ENCODE data around the gene SSH2. TPM values are rescaled to one million over a fixed set of nuclear protein-coding genes. Genes with fewer than 3 reads are reported as not detected.

Gene SSH2
- total and polyA plus RNA-seq, 2 of the 13 experiments (the other 11 are each of a cell fraction or from before 2014, with no cell fraction given): 6.0 to 6.4 TPM

DNA sequence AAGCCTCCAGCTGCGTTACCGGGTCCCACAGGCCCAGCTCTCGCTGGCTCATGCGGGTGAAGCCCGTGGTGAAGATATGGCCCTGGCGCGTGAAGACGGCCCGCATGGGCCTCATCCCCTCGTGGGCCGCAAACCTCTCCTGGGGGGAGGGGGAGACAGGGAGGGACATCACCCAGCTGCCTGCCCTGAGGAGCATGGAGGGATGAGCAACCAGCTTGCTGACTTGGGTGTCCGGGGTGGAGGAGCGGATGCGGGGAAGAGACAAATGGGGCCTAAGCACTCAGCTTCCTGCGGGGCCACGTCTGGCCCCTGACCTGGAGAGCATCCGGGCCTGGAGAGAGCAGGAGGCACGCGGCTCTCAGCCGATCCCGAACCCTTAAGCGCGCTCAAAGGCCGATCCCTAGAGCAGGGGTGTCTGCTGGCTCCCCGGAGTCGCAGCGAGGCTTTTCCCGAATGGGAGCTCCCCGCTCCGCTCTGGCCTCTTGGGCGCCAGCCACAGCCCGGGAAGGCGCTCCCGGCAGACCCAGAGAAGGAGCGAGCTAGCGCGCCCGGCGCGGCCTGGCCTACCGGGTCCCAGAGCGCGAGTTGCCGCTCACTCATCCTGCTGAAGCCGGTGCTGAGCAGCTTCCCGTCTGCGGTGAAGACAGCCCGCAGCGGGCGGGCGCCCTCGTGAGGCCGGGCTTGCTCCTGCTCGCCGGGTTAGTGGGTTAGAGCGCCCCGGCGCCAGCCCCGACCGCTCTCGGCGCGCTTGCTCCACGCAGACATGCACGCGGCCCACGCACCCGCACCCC lies 312.4 kb downstream of the SSH2 start (continued):
- TF ChIP-seq MAF1 (CRISPR knock-in tag; IDR thresholded peaks at IDR 0.05; ENCODE audit: borderline replicate concordance) (0 out of 2 replicates have a peak, but pooled peaks have one; percentile 39), ZNF569 (CRISPR knock-in tag; IDR thresholded peaks at IDR 0.05; ENCODE audit: borderline replicate concordance) (no peak), ZBTB38 (CRISPR knock-in tag; IDR thresholded peaks at IDR 0.05) (0 out of 2 replicates have a peak, but pooled peaks have one; percentile 34), ZKSCAN1 (IDR thresholded peaks at IDR 0.05; ENCODE audit: low read length) (no peak), GPN1 (CRISPR knock-in tag; IDR thresholded peaks at IDR 0.05; ENCODE audit: borderline replicate concordance) (no peak), ZNF121 (CRISPR knock-in tag; IDR thresholded peaks at IDR 0.05) (no peak), ZNF333 (CRISPR knock-in tag; IDR thresholded peaks at IDR 0.05; ENCODE audit: borderline replicate concordance) (no peak), ZC3H4 (CRISPR knock-in tag; IDR thresholded peaks at IDR 0.05; ENCODE audit: borderline replicate concordance) (no peak), GTF2F1 (IDR thresholded peaks at IDR 0.05; ENCODE audit: low read length) (no peak), ZNF605 (CRISPR knock-in tag; IDR thresholded peaks at IDR 0.05) (0 out of 2 replicates have a peak, but pooled peaks have one; percentile 23), BORCS8-MEF2B (CRISPR knock-in tag; IDR thresholded peaks at IDR 0.05) (no peak; the same call in 1 of the 2 replicates), KLF9 (CRISPR knock-in tag; IDR thresholded peaks at IDR 0.05; ENCODE audit: low read depth) (no peak), PHB2 (IDR thresholded peaks at IDR 0.05; ENCODE audit: partially characterized antibody) (no peak), RNF2 (conservative IDR thresholded peaks at IDR 0.05; ENCODE audit: low read depth) (no peak), MED13 (CRISPR knock-in tag; IDR thresholded peaks at IDR 0.05) (peak; percentile 22; the same call in 1 of the 2 replicates), NFRKB (IDR thresholded peaks at IDR 0.05) (no peak), EZH2 (conservative IDR thresholded peaks at IDR 0.05; ENCODE audit: low read depth, low read length) (no peak), ZSCAN9 (CRISPR knock-in tag; IDR thresholded peaks at IDR 0.05; ENCODE audit: borderline replicate concordance) (no peak), EHMT2 (IDR thresholded peaks at IDR 0.05; ENCODE audit: borderline replicate concordance, low read depth, low read length) (no peak)
- TF ChIP-seq, protein P1, sequence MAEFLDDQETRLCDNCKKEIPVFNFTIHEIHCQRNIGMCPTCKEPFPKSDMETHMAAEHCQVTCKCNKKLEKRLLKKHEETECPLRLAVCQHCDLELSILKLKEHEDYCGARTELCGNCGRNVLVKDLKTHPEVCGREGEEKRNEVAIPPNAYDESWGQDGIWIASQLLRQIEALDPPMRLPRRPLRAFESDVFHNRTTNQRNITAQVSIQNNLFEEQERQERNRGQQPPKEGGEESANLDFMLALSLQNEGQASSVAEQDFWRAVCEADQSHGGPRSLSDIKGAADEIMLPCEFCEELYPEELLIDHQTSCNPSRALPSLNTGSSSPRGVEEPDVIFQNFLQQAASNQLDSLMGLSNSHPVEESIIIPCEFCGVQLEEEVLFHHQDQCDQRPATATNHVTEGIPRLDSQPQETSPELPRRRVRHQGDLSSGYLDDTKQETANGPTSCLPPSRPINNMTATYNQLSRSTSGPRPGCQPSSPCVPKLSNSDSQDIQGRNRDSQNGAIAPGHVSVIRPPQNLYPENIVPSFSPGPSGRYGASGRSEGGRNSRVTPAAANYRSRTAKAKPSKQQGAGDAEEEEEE (CRISPR knock-in tag; IDR thresholded peaks at IDR 0.05; ENCODE audit: borderline replicate concordance): no peak
- TF ChIP-seq, protein P2, sequence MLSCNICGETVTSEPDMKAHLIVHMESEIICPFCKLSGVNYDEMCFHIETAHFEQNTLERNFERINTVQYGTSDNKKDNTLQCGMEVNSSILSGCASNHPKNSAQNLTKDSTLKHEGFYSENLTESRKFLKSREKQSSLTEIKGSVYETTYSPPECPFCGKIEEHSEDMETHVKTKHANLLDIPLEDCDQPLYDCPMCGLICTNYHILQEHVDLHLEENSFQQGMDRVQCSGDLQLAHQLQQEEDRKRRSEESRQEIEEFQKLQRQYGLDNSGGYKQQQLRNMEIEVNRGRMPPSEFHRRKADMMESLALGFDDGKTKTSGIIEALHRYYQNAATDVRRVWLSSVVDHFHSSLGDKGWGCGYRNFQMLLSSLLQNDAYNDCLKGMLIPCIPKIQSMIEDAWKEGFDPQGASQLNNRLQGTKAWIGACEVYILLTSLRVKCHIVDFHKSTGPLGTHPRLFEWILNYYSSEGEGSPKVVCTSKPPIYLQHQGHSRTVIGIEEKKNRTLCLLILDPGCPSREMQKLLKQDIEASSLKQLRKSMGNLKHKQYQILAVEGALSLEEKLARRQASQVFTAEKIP (CRISPR knock-in tag; IDR thresholded peaks at IDR 0.05; ENCODE audit: borderline replicate concordance): no peak
- TF ChIP-seq, protein P3, sequence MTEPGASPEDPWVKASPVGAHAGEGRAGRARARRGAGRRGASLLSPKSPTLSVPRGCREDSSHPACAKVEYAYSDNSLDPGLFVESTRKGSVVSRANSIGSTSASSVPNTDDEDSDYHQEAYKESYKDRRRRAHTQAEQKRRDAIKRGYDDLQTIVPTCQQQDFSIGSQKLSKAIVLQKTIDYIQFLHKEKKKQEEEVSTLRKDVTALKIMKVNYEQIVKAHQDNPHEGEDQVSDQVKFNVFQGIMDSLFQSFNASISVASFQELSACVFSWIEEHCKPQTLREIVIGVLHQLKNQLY (CRISPR knock-in tag; IDR thresholded peaks at IDR 0.05): no peak
- TF ChIP-seq, protein P4, sequence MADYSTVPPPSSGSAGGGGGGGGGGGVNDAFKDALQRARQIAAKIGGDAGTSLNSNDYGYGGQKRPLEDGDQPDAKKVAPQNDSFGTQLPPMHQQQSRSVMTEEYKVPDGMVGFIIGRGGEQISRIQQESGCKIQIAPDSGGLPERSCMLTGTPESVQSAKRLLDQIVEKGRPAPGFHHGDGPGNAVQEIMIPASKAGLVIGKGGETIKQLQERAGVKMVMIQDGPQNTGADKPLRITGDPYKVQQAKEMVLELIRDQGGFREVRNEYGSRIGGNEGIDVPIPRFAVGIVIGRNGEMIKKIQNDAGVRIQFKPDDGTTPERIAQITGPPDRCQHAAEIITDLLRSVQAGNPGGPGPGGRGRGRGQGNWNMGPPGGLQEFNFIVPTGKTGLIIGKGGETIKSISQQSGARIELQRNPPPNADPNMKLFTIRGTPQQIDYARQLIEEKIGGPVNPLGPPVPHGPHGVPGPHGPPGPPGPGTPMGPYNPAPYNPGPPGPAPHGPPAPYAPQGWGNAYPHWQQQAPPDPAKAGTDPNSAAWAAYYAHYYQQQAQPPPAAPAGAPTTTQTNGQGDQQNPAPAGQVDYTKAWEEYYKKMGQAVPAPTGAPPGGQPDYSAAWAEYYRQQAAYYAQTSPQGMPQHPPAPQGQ (CRISPR knock-in tag; IDR thresholded peaks at IDR 0.05; ENCODE audit: borderline replicate concordance): no peak
- TF ChIP-seq, protein P5, sequence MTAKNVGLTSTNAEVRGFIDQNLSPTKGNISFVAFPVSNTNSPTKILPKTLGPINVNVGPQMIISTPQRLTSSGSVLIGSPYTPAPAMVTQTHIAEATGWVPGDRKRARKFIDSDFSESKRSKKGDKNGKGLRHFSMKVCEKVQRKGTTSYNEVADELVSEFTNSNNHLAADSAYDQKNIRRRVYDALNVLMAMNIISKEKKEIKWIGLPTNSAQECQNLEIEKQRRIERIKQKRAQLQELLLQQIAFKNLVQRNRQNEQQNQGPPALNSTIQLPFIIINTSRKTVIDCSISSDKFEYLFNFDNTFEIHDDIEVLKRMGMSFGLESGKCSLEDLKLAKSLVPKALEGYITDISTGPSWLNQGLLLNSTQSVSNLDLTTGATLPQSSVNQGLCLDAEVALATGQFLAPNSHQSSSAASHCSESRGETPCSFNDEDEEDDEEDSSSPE (CRISPR knock-in tag; IDR thresholded peaks at IDR 0.05): peak; percentile 37; the same call in 1 of the 2 replicates

All from HepG2 (cell line).